Measurements from ENCODE around the gene FKBP15.

GRCh38 chr9:113154471-113154870 is 66.6 kb downstream of the FKBP15 start:
- TF ChIP-seq CTCF (IDR thresholded peaks at IDR 0.05) (no peak), EP300 (IDR thresholded peaks at IDR 0.05) (no peak), POLR2A (IDR thresholded peaks at IDR 0.05) (no peak)
